Fibroblast of skin of left quadriceps (primary cell): ENCODE data around the gene SPRED2.
A peak's percentile ranks its signal among the peaks of the same experiment; 100 is the strongest.

Source experiments
- DNase-seq, 2 experiments: peaks; one replicate each; pipeline ENCODE4 v3.0.0-alpha.2; 2013; ENCODE audit warnings: low read depth in 2 of 2

SPRED2 gene

DNA sequence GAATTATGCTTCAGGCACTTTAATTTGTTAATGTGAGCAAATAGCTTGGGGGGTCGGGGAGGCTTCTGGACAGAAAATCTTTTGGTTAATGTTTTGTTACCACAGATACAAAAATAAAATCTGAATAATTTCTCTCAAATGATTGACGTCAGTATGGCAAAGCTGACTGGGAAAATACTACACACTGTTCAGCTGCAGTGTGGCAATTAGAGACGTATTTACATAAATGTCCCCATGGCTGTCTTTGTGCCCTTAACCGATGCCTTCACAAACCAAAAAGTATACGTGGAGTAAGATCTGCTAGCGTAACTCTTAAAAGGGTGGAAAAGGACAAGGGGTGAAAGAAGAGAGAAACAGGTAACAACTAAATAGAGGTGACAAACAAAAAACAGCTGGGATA is 121.3 kb downstream of the SPRED2 start:
- no peak for DNase-seq

DNA sequence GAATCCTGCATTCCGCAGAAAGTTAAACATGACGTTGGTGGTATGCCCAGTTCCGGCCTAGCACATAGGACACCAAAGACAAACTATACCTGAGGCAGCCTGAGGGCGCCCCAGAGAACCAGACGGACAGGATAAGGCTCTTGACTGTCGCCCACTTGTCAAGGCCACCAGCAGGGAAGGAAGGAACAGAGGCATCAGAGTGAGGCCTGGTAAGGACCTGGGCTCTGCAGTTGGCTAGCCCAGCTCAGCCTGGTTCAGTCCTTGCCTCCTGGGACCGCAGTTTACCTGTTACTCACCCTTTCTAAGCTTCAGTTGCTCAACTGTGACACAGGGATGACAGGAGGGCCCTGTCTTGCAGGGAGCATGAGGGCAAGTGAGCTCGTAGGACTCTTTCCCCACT is 122.7 kb downstream of the SPRED2 start:
- DNase-seq: no peak

DNA sequence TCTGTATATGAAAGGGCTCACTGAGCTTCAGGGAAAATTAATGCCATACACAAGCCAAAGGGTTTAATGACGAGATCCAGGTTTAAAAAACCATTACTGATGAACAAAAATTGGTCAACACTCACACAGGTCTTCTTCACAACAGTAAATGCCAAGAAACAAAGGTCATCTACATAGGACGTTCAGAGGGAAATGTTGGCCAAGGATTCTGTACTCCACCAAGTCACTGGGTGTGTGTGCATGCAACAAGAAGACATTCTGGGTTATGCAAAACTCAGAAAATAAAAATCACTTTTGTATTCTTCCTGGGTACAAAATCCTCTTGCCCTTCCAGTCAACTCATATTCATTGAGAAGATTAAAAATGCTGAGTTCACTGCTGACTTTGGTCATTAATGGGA is 126.5 kb downstream of the SPRED2 start:
- no peak for DNase-seq

DNA sequence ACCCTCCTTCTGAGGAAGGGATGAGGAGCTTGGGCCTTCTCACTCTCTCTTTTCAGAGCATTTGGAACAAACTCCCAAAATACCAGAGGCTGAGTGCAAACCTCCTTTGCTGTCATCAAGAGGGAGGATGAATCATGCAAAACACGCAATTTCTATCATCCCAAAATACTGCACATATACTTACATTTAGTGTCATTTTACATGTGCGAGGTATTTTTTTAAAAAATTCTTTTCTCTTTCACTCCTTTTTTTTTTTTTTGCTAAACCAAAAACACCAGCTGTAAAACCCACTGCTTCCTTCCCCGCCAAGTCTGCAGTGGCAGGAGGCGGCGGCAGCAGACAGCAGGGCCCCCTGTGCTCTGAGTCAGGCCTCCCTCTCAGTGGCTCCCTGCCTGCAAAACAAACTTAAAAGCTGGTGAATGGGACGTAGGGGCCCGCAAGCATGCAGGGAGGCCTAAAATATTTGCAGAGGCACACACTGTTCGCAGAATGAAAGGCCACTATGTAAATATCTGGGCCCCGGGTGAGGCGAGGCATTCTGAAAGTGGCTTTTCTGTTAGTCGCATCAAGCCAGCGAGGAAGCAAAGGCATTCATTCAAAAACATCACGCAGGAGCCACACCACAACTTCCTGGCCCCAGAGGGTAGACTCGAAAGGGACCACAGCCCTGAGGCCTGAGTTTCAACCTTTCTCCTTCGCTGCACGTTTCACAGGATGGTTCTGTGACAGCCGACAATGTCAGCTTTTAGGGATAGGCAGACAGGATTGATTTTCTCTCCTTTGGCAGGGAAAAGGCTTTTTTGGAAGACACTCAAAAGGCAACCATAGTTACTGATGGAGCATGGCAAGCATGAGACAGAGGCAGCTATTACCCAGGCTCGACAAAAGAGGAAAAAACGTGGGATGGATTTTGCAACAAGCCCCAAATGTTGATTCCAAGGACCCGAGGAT is 131.4 kb downstream of the SPRED2 start:
- DNase-seq: peak; percentile 91 to 94

DNA sequence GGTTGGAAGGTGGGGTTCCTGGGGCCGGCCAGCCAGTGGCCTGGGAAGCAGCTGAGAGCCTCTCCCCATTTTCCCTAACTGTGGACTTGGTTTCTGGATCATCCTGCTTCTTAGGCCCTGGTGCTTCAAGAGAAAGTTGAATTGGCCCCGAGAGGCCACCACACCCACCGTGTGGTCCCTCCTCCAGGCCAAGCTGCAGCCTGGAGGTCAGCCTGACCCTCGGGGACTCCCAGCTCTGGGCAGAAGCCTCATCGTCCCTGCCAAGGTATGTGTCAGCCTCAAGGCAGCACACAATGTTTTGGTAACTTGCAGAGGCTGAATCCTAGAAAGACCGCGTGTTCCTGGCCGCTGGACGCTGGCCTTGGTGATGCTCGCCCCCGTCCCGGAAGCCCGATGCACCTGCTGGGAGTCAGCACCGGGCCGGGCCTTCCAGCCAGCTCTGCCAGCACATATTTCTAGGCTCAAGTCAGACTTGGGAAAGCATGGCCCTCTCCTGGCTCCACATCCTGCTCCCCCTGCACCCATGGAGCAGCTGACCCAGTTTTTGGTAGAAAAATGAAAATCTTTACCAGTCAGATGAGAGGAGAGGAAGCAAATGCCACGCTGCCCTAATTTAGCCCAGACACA is 132.2 kb downstream of the SPRED2 start:
- DNase-seq: no peak

DNA sequence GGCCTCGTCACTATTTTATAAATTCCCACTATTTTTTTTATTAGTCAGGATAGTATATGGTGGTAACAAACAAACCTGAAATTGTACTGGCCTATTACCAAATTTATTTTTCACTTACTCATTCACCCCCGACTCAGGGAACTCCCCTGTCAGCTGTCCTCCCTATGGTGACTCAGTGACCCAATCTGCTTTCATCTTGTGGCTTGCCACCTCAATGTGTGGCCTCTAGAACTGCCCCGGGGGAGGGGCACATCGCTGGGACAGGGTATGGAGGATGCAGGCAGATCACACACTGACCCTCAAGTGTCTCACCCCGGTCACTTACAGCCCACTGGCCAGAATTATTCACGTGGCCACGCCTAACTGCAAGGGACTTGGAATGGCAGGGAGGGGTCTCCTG is 133.2 kb downstream of the SPRED2 start:
- no peak for DNase-seq

DNA sequence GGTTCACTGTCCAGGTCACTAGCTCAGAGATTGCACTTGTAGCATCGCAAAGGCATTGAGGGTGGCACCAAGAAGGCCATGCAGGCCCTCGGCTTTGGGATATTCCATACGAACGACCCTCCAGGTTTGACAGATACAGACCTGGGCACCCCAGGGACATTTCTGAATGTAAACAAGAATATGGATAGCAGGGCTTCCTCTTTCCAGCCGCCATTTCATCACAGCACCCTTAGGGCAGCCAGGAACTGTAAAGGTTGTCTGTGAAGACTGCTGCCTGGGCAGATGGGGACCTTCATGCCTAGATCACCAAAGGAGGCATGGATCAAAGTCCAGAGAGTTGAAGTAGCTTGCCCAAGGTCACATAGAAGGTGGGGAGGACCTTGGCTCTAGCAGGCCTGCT is 134.3 kb downstream of the SPRED2 start:
- no peak for DNase-seq

DNA sequence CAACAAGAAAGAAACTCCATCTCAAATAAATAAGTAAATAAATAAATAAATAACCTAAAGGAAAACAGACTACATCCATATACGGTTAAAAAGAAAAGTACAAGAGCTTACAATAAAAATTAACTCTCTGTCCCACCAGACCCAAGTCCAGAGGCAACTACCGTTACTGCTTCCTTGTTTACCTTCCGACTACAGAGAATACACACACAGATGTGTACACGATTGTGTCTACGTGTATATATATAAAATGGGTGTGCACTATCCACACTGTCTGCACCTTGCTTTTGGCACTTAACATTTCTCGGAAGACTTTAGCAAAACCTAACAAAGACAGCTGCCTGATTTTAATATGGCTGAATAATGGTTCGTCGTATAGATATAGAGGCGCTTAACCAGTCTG is 134.9 kb downstream of the SPRED2 start:
- no peak for DNase-seq

DNA sequence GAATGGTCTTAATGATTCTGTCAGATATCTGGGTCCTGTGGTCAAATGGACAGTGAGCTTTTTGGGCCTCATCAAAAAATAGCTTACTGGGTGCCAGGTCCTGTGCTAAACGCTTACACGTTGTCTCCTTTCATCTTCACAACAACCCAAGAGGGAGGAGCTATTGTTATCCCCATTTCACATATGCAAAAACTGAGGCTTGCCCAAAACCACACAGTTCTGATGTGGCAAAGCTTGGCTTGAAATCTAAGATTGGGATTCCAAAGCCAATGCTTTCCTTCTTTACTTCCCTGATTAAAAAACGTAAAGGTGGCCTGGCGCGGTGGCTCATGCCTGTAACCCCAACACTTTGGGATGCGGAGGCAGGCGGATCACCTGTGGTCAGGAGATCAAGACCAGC is 135.4 kb downstream of the SPRED2 start:
- DNase-seq: no peak

DNA sequence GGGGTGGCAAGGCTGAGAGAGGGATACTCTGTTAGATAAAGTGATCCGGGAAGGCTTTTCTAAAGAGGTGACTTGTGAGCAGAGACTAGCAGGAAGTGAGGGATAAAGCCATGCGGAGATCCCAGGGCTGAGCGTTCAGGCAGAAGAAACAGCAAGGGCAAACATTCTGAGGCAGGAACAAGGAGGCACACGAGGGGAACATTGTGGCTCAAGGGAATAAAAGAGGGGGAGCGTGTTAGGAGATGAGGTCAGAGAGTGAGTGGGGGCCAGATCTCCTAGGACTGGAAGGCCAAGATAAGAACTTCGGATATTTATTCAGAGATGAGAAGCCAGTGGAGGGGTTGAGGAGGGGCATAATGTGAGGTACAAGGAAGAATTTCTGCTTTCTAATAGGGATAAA is 137.7 kb downstream of the SPRED2 start:
- no peak for DNase-seq

DNA sequence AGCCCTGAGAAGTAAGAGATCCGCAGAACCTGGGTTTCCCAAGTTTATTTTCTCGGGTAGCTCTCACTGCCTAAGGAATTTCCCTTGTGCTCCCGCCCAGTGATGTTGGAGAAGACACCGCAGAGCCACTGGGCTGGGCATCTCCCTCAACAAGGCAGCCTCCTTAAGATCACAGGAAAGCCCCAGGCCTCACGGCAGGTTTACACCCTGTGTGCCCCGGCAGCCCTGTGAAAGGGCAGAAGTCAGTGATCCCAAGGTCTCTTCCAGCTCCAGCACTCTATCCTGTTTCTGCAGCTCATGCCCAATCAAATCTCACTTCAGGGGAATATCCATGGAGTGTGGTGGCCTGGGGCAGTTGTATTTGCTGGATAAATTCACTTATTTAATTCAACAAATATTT is 138.3 kb downstream of the SPRED2 start:
- DNase-seq: no peak

DNA sequence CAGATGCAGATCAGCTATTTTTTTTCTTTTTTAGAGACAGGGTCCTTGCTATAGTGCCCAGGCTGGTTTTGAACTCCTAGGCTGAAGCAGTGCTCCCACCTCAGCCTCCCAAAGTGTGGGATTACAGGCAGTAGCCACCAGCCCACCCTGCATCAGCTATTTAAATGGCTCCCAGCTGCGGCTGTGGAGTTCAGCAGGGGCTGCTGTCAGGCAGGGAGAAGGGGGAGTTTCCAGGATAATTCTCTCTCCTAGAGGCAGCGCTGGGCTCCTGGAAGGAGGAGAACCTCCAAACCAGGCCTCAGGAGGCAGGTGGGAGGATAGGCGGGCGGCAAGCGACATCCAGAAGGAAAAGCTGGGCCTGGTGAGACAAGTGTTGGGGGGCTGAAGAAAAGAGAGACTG is 139.0 kb downstream of the SPRED2 start:
- DNase-seq: no peak

DNA sequence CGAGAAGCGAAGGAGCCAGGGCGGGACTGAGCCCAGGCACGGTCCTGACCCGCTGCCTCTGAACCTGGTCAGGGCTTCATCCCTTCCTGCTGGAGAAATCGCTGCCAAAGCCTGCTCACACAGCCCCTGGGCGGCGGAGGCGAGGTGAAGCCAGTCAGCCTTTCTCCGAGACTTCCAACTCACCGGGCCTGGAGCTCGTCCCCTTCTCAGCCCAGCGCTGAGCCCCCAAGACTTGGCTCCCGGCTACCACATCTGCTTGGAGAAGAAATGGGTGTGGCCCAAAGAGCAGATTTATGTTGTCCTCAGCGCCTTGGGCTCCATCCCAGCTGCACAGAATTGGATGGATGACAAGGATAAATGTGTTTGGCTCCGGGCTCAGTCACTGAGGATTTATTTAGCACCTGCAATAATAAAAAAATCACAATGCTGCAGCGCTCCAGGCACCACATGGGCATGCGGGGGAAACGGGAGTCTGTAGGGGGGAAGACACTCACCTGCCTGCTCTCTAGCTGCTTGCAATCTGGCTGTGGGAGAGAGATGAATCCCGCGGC is 139.9 kb downstream of the SPRED2 start:
- DNase-seq: no peak

DNA sequence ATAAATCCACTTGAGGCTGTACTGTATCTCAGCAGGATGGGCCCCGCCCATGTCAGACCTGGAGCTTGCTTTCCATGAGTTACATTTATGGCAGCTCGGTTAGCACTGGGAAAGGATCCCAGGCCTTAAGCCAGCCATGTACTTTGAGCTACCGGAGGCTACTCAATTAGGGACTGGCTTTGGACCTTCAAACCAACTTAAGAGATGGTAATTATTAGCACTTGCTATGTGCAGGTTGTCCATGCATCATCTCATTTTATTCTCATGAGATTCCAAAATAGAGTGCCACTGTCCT is 140.3 kb downstream of the SPRED2 start:
- DNase-seq: no peak

DNA sequence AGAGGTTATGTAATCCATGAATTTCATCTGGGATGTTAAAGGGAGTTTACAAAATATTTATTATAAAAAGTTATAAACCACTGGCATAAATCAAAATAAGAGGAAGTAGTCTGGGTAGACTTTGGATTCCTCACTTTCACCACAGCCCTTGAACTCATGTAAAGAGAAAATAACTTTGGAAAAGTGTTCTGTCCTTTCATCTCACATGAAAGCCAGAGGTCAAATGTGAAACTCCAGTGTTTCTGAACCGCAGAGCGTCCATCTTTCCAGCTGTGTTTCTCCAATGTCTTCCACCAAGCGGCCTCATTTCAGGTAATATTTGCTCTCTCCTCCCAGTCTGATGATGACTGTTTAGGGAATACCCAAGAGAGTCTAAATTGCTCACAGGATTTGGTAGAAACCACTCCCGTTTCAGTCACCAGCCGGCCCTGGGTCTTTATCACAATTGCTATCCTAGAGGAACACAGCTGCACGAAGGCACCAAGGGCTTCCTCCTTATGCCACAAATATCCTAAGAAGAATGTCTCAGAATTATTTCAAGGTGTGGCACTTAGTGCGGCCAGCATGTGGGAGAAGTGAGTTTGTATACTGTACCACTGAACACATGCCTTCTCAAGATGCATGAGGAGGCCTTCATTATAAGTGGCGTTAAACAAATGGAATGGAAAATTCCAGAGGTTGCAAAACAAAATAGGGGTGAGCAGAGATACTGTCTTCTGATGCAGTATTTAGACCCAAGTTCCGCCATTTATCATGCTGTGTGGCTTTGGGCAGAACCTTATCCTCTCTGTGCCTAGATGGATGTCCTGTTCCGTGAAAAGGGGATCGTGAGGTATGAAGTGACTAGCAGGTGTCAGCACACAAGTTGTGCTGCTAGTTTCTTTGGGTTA is 140.9 kb downstream of the SPRED2 start:
- DNase-seq: no peak

DNA sequence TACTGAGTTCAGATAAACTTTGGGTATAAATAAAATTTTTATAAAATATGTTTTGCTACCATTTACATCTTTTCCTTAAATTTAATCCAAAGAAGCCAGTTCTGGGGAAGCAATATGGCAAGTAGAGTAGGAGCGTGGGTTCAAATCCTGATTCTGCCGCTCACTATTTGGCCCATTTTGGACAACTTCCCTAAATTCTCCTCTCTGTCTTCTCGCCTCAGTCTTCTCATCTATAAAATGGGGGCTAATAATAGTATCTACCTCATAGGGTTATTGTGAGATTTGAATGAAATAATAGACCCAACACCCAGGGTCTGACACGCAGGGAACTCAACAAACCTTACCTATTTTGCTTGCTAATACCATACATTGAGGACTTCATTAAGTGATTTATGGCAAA is 145.0 kb downstream of the SPRED2 start:
- DNase-seq: no peak

DNA sequence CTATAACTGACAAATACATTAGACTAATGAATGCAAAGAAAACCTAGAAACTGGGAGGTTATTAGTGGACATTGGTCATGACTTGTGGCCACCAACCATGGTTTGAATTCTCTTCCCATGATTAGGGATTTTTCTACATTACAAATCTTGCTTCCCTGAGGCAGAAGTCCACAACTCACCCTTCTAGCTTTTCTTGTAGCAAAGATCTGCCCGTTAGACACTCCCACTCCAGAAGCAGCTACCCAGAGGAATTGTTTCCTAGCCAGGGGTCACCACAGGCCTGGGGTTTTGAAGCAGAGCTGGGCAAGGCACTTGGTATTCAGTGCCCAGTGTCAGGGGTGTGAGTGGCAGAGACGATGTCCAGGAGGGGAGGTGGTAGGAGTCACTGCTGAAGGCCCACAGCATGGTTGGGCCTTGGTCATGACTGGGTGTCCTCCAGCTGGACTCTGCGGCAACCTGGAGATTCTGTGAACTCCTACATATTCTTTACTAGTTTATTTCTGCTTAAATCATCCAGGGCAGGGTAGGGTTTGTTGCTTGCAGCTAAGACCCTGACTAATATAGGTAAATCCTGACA is 149.8 kb downstream of the SPRED2 start:
- no peak for DNase-seq

DNA sequence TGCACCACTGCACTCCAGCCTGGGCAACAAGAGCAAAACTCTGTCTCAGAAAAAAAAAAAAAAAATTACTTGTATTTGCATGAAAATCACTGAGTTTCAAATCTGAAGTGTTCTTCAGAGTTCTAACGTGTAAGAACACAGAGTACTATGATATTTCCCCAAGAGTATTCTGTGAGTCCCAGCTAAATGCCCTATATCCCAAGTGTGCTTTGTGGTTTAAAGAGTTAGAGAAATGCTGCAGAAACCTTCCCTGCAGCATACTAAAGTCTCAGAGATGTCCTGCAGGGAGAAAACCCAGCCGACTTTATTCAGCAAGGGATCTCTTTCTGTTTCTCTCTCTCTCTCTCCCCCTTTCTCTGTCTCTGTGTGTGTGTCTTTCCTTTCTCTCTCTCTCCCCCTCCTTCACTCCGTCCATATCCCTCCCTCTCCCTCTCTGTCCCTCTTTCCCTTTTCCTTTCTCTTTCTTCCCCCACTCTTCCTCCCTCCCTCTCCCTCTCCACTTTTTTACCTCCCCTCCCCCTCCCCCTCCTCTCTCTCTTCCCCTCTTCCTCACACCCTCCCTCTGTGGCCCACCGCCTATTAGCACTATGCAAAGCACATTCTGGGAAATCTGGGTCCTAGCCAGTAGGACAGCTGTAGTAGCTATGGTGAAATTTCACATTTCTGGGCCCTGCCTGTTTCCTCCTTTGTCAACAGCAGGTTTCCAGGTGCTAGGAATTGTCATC is 150.6 kb downstream of the SPRED2 start:
- DNase-seq: no peak

DNA sequence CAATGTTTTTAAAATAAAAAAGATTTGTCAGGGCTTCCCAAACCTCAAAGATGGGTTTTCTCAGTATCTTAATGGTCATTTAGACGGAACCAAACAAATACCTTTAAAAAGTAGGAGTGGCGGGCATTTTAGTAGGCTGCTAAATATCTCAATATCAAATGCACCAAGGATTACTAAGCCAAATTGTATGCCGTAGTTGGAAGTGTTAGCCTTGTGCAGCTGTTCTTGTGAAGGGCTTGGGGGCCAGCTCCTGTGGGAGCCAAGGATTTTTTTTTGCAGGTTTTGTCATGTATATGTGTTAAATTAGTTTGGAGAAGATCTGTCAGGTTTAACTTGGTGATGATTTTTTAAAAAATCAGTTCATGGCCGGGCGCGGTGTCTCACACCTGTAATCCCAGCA is 152.6 kb downstream of the SPRED2 start:
- DNase-seq: no peak

DNA sequence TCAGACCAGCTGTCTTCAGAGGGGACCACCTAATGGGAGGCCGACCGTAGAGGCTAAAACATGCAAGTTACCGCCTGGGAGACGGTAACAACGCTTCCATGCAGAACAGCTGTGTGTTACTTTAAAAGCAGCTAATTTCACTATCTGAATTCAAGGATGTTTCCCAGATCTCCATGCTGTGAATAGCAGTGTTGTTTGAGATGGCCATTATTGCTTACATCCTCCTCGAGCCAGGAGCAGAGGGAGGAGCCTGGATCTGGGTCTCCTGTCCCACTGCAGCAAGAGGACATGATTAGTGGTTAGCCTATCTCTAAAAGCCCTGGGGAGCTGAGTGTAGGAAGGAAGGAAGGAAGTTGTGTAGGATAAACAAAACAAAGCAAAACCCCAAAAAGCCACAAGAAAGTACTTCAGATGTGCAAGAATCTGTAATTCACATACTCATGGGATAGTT is 153.8 kb downstream of the SPRED2 start:
- DNase-seq: no peak
